ENCODE data around the gene IRF8. TPM values are rescaled to one million over a fixed set of nuclear protein-coding genes. Genes with fewer than 3 reads are reported as not detected.
A peak's percentile ranks its signal among the peaks of the same experiment; 100 is the strongest.

Gene IRF8
- total and polyA plus RNA-seq, 7 donors, result 3.5 to 74.0 (median 10.8) TPM

GRCh38 chr16:85945424-85945751, 46.4 kb downstream of the IRF8 start:
- Histone ChIP-seq H3K27me3 (peaks cover 0 to 4% (median 0%) of the 10 kb centered on the region in 3 donors), H3K9me3 (no peaks in the 10 kb centered on the region), H3K36me3 (no peaks in the 10 kb centered on the region), H3K4me3 (no peak overlapping the region), H3K4me1 (no peaks in the 10 kb centered on the region), H3K27ac (no peak overlapping the region)
- intact Hi-C loops (cut with DNase I), result no loop called here
- DNase-seq, result no peak
- WGBS, 2 donors, result 72 to 91% methylated on average over 11 of the region's 11 CpGs
- TF ChIP-seq EP300 (IDR thresholded peaks at IDR 0.05), result no peak
- TF ChIP-seq, protein P1, sequence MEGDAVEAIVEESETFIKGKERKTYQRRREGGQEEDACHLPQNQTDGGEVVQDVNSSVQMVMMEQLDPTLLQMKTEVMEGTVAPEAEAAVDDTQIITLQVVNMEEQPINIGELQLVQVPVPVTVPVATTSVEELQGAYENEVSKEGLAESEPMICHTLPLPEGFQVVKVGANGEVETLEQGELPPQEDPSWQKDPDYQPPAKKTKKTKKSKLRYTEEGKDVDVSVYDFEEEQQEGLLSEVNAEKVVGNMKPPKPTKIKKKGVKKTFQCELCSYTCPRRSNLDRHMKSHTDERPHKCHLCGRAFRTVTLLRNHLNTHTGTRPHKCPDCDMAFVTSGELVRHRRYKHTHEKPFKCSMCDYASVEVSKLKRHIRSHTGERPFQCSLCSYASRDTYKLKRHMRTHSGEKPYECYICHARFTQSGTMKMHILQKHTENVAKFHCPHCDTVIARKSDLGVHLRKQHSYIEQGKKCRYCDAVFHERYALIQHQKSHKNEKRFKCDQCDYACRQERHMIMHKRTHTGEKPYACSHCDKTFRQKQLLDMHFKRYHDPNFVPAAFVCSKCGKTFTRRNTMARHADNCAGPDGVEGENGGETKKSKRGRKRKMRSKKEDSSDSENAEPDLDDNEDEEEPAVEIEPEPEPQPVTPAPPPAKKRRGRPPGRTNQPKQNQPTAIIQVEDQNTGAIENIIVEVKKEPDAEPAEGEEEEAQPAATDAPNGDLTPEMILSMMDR (IDR thresholded peaks at IDR 0.05), result no peak
- TF ChIP-seq POLR2A (IDR thresholded peaks at IDR 0.05), result no peak
- TF ChIP-seq POLR2AphosphoS5 (IDR thresholded peaks at IDR 0.05), result no peak

GRCh38 chr16:85946541-85947124, 47.7 kb downstream of the IRF8 start:
- intact Hi-C loops (cut with DNase I), result no loop called here
- 84 to 85% methylated on average over 13 of the region's 13 CpGs for WGBS, 2 donors

GRCh38 chr16:85947230-85948137, 48.5 kb downstream of the IRF8 start:
- no peaks in the 10 kb centered on the region for H3K36me3 ChIP-seq
- H3K4me3 ChIP-seq, result peak overlapping the region in 1 of 4 donors; percentile 1
- no peak for TF ChIP-seq POLR2A (IDR thresholded peaks at IDR 0.05)
- TF ChIP-seq POLR2AphosphoS5 (IDR thresholded peaks at IDR 0.05), result no peak
- TF ChIP-seq, protein P1 (IDR thresholded peaks at IDR 0.05), result no peak
- TF ChIP-seq EP300 (IDR thresholded peaks at IDR 0.05), result no peak
- H3K27ac ChIP-seq, result no peak overlapping the region
- intact Hi-C loops (cut with DNase I), result no loop called here
- H3K27me3 ChIP-seq, result peaks cover 0 to 4% (median 0%) of the 10 kb centered on the region in 3 donors
- no peaks in the 10 kb centered on the region for H3K9me3 ChIP-seq
- H3K4me1 ChIP-seq, result no peaks in the 10 kb centered on the region
- 65 to 79% methylated on average over 32 of the region's 32 CpGs for WGBS, 2 donors
- no peak for DNase-seq

More at GRCh38 chr16:85946541-85947124, 47.7 kb downstream of the IRF8 start:
- Histone ChIP-seq H3K4me1 (no peaks in the 10 kb centered on the region), H3K36me3 (no peaks in the 10 kb centered on the region), H3K9me3 (no peaks in the 10 kb centered on the region), H3K4me3 (no peak overlapping the region), H3K27me3 (peaks cover 0 to 4% (median 0%) of the 10 kb centered on the region in 3 donors), H3K27ac (no peak overlapping the region)
- TF ChIP-seq, protein P1 (IDR thresholded peaks at IDR 0.05), result no peak
- TF ChIP-seq EP300 (IDR thresholded peaks at IDR 0.05), result no peak
- TF ChIP-seq POLR2A (IDR thresholded peaks at IDR 0.05), result no peak
- no peak for TF ChIP-seq POLR2AphosphoS5 (IDR thresholded peaks at IDR 0.05)
- no peak for DNase-seq

- intact Hi-C loops (cut with DNase I), result no loop called here
- WGBS, 2 donors, result 70 to 90% methylated on average over 20 of the region's 20 CpGs
- Histone ChIP-seq H3K27me3 (peaks cover 0 to 5% (median 0%) of the 10 kb centered on the region in 3 donors), H3K36me3 (no peaks in the 10 kb centered on the region), H3K4me3 (no peak overlapping the region), H3K4me1 (no peaks in the 10 kb centered on the region), H3K9me3 (no peaks in the 10 kb centered on the region), H3K27ac (no peak overlapping the region)
- TF ChIP-seq, protein P1 (IDR thresholded peaks at IDR 0.05), result no peak
- TF ChIP-seq EP300 (IDR thresholded peaks at IDR 0.05), result no peak
- no peak for TF ChIP-seq POLR2A (IDR thresholded peaks at IDR 0.05)
- TF ChIP-seq POLR2AphosphoS5 (IDR thresholded peaks at IDR 0.05), result no peak
- no peak for DNase-seq
Measured at GRCh38 chr16:85948138-85948509, 49.2 kb downstream of the IRF8 start.

Data from sigmoid colon (tissue), 7 donors.